ENCODE data around the gene PITPNM2. TPM values are rescaled to one million over a fixed set of nuclear protein-coding genes. Genes with fewer than 3 reads are reported as not detected.

Gene PITPNM2
- total RNA-seq, 1 donor from 2014 or later: 24.7 TPM

DNA sequence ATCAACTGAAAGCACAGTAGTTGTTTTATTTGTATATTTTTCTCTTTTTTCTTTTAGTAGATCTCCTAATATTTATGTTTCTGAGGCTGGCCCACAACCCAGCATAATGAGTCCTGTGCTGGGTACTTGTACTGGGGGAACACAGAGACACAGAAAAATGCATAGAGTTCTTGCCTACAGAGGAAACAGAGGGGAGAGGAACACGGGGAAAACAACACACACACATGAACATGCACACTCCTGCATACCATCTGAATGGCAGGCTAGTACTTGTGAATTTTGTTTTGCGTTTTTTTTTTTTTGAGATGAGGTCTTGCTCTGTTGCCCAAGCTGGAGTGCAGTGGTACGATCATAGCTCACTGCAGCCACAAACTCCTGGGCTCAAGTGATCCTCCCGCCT lies 21.3 kb downstream of the PITPNM2 start:
- DNase-seq (ENCODE audit: low spot score): no peak
- intact Hi-C loops (cut with DNase I): no loop called here
- ATAC-seq: no peak

DNA sequence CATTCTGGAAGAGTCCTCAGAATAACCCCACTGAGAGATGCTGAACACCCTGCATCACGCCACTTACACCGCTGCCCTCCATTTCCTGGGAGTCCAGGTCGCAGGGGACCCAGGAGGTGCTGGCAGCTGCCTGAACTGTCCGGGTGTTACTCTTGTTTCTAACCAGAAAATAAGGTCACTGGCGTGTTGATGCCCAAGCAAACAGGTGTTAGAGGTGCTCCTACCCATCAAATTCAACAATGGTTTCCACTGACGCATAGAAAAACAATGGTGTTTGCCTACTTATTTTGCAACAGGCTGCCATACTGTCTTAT lies 23.8 kb downstream of the PITPNM2 start:
- ATAC-seq (peak; percentile 4), DNase-seq (ENCODE audit: low spot score) (no peak)
- intact Hi-C loops (cut with DNase I): no loop called here

DNA sequence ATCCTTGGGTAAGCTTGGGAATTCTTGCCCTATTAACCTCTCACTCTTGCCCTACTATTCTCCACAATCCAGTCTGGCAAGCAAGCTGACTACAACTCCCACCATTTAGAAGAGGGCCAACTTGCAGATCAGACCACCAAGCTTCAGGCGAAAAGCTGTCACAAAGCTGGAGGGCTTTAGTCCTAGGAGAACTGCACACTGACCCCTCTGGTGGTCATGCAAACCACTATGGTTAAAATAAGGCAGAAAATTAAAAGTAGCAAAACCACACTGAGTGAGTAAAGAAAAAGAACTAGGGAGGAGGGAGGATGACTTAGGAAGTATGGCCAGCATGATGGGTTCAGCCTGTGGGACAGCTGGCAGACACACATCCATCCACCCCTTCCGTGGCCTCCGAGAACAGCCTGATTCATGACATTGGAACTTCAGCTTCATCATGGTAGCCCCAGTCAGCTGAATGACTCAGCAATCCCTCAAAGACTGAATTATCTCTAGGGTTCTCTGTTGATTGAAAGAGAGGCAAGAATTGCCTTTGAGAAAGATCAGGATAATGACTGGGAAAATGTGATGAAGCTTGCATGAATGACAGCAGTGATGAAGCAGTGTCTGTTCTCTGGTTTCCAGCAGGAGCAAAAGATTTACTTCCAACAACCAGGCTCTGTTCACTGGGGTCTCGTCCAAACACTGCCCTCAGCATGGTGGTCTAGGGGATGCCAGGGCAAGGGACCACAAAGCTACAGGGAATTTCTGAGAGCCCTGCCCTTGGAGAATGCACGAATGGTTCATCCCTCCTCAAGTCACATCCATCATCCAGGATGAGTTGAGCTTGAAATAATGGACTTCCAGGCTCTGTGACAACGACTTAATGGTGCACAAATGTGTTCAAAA lies 24.4 kb downstream of the PITPNM2 start:
- peak; percentile 70 for DNase-seq (ENCODE audit: low spot score)
- intact Hi-C loops (cut with DNase I): no loop called here

DNA sequence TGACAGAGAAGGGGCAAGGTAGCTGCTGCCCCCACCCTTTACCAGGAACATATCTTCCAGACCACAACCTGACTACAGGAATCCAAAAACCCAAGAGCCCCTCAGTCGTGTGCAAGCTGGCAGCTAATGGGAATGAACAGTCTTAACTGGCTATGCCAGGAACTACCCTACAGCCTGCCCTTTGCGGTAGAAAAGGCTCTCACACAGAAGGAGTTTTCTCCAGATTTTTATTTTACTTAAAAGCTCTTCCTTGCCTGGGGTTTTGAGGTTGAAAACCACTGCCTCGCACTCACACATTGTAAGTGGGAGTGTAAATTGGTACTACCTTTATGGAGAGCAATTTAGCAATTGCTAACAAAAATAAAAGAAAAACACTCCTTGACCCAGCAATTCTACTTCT lies 28.3 kb downstream of the PITPNM2 start:
- intact Hi-C loops (cut with DNase I): no loop called here
- DNase-seq (ENCODE audit: low spot score): no peak
- no peak for ATAC-seq

More for the DNA sequence above, 24.4 kb downstream of the PITPNM2 start:
- ATAC-seq: peak; percentile 85

DNA sequence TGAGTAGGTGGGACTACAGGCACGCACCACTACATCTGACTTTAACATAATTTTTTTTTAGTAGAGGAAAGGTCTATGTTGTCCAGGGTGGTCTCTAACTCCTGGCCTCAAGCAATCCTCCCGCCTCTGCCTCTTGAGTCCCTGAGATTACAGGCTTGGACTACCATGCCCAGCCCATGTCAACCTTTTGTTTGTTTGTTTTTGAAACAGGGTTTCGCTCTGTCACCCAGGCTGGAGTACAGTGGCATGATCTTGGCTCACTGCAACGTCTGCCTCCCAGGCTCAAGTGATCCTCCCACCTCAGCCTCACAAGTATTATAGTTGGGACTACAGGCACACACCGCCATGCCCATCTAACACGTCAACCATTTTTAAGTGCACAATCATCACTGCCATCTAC lies 29.2 kb downstream of the PITPNM2 start:
- no peak for ATAC-seq
- intact Hi-C loops (cut with DNase I): no loop called here
- DNase-seq (ENCODE audit: low spot score): no peak

DNA sequence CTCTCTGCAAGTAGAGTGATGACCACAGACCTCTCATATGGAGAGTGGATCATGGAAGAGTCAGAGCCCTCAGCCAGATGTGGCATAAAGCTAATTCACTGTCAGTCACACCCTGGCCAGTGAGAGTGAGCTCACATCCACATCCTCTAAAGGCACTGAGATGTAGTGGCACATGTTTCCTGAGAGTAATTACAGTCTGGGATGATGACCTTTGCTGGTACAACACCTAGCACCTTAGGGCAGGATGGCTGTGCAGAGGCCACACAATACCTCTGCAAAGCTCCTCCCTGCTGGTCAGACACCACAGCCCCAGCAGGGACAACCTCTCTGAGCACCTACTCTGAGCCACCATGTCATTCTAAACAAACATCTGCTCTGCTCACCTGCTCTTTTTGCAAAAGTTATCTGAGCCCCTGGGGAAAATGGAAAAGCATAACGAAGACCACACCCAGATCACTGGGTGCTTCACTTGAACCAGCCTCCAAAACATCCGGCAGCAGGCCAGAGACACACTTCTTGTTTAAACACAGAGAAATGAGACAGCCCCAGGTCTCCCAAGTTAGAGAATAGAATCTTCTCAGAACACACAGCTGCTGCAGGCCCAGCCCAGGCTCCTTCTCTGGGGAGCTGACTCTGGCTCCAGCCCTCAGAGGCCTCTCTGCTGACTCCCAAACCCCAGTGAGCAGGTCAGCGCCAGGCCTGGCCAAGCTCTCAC lies 30.3 kb downstream of the PITPNM2 start:
- no peak for DNase-seq (ENCODE audit: low spot score)
- intact Hi-C loops (cut with DNase I): no loop called here

DNA sequence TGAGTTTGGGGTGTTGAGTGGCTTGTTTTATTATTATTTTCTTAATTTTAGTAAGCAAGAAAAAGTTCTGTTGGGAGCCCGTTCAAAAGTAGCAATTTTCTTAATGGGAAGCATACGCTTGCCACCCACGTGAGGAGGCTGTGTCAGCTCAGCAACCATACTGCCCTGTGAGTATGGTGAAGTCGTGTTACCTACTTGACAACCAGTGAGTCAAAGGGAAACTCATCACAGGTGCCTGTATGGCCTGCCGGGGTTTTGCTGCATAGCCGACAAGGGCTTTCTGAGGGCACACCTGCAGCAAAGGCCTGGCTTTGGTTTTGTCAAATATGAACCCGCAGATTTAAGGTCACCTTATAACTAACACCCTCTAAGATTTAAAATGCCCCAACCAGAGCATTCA lies 31.1 kb downstream of the PITPNM2 start:
- ATAC-seq (no peak), DNase-seq (ENCODE audit: low spot score) (no peak)
- intact Hi-C loops (cut with DNase I): no loop called here

More for the DNA sequence above, 30.3 kb downstream of the PITPNM2 start:
- ATAC-seq: peak; percentile 54

DNA sequence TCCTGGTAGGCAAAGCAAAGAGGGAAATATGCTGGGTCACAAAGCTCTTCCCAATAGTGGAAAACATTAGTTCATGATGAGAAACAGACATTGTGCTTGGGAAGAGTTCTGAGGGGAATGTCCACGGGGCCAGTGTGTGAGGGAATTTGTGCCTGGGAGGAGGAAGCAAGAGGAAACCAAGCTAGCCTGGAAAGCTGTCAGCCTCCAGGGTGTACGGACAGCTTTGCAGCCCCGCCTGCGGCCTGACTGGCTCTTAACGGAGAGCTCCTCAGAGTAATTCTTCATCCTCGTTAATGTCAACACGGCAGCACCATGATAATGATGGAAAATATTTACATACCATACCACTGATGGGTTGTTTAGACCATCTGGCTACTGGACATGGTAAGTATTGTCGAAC lies 32.4 kb downstream of the PITPNM2 start:
- intact Hi-C loops (cut with DNase I): no loop called here
- no peak for ATAC-seq
- no peak for DNase-seq (ENCODE audit: low spot score)

DNA sequence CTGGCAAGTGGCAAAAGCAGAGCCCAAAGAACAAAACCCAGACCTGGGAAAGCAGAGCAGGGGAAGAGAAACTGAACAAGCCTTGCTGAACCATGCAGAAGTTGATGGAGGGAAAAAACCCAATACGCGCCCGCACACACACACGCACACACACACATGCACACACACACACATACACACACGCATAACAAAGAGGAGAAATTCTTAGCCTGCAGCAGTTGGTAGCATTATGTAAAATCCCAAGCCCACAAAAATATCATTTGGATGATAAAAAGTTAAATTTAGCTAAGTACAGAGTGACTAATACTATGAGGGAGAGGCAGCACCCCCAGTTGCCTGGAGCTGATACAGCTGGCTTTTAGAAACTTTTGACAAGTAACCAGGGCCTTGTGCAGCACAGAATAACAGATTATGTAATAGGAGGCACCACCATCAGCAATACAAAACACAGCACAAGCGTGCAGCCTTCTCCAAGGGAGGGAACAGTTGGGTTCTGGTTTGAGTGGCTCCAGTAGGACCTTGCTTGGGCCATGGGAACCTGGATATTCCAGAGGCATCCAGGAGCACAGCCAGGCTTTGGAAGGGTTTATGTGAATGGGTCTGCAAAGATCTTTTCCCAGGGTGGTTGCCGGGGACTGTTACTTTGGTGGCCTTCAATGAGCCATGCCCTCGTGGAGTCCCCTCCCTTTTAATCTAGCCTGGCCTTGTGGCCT lies 35.3 kb downstream of the PITPNM2 start:
- intact Hi-C loops (cut with DNase I): no loop called here
- ATAC-seq (peak; percentile 95), DNase-seq (ENCODE audit: low spot score) (no peak)

DNA sequence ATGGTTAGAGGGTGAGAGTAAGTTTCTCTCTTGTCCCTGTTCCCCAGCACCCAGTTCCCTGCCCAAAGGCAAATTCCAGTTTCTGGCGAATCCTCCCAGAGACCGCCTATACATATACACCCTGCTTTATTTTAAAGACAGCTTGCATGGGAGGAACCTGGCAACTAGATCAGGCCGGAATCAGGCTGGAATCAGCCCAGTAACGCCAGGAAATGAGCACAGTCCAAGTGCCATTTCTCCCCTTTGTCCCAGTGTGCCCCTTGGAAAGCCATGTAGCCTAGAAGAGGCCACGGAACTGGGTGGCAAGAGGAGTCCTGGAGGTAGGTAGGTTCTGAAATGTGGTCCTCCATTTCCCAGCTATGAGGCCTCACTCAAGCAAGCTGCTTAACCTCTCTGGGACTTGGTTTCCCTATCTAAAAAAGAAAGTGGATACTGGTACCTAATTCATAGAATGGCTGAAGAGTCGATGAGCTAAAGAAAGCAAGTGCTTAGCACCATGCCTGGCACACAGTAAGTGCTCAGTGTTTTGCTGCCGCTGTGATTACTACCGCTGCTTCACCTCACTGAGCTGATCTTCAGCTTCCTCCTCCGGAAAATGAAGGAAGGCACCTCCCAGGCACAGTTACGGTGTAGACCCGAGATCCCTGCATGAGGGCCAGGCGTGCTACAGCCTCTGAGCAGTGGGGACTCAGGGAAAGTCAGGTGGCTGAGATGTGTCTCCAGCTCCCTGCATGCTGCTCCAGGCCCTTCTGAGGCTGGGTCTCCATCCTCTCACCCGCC lies 36.4 kb downstream of the PITPNM2 start:
- no peak for DNase-seq (ENCODE audit: low spot score)
- intact Hi-C loops (cut with DNase I): no loop called here
- ATAC-seq: no peak

DNA sequence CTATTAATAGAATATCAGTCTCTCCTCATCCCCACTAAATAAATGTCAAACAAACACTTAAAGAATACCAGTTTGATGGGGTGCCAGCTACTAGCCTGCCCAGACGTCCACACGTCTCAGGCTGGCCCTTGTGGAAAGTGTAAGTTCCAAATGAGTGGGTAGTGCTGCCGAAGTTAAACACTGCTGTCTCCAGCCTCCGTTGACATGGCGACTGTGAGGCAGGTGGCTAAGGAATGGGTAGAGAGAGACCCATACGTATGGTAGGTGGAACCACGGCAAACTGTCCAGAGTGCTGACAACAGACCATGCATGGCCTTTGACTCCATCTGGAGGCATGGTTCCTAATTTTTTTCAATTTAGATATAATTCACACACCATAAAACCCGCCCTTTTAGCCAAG lies 37.9 kb downstream of the PITPNM2 start:
- no peak for ATAC-seq
- DNase-seq (ENCODE audit: low spot score): no peak
- intact Hi-C loops (cut with DNase I): no loop called here

DNA sequence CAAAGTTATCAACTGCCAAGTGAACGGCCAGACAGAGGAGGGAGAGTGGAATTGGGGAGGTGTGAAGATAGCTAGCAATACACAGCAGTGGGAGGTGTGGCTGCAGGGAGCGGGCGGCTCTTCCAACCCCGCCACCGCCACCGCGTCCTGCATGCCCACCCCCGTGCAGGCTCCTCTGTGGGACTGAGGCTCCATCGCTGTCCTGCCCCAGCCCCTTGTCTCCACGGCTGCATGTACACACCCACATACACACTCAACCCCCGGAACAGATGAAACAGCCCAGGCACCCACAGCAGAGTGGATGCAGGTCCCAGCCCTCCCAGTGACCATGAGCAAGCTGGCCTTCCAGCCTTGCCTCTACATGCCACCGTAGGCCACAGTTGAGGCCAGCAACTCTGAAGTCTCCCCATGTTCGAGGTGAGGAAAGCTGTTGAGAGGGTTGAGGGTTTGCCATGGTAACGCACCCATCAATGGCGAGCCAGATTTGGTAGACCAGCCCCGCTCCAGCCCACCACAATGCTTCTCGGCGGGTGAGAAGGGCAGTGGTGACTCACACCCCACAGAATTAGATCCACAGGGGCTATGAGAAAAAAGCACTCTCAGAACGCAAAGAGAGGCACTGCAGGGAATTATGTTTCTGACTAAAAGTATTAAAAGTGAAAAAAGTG lies 39.3 kb downstream of the PITPNM2 start:
- no peak for ATAC-seq
- no peak for DNase-seq (ENCODE audit: low spot score)
- intact Hi-C loops (cut with DNase I): no loop called here

DNA sequence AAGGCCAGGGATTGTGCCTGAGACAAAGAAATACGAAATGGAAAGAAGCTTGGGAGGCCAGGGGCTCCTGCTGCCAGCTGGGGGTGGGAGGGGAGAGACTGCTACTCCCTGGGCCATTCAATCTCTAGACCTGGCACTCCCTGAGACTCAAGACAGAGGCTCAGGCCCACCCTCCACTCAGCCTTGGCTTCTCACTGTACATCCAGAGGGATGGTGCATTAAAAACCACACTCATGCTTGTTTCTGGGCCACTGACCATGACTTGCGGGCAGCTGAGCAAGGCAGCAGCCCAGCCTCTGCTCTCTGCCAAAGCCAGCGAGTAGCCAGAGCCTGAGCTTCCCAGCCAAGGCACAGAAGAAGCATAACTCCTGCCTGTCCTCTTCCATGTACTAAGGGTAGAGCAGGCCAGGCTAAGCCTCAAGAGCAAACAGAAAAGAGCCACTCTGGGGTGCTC lies 41.5 kb downstream of the PITPNM2 start:
- no peak for DNase-seq (ENCODE audit: low spot score)
- intact Hi-C loops (cut with DNase I): no loop called here
- ATAC-seq: peak; percentile 75

DNA sequence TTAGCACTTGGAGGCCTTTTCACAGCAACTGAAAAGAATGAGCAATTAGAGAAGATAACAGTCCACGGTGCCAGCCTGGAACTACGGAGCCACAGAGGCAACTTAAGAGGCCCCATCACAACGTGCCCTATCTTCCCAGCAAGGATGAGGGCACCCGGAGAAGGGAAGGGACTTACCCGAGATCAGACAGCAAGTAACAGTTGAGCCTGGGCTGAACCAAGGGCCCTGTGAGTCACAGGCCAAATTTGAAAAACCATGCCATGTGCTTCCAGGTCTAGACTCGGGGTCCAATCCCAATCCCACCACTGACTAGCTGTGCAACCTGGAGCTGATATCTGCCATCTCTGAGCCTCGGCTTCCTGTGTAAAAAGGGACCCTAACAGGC lies 42.2 kb downstream of the PITPNM2 start:
- DNase-seq (ENCODE audit: low spot score): no peak
- ATAC-seq: no peak
- intact Hi-C loops (cut with DNase I): no loop called here

DNA sequence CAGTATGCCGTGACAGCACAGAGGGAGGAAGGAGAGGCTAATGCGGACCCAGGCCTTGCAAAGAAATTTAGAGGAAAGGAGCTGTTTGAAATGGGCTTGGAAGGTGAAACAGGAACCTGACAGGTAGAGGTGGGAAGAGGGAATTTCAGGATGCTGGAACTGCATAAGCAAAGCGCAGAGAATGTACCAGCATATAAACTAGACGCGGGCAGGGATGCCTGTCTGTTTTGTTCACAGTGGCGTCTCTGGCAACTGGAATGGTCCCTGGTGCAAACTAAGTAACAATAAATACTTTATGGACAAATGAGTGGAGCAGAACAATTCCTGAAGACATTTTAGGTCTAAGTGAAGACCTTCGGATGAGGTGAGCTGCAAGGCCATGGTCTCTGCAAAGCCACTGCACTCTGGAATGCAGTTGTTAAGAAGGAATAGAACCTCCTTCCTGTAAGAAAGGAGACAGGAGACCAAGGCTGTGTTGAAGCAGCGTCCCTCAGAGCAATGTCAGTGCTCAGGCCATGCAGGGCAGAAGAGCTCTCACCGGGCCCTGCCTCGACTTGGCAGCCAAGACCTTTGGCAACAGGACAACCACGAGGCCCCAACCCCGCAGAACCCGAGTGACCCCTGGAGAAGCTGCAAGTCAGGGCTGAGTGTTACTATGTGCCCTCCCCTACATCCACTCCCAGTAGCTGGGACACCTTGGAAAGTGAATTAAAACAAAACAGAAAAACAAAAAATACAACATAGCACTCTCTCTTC lies 42.8 kb downstream of the PITPNM2 start:
- intact Hi-C loops (cut with DNase I): no loop called here
- ATAC-seq: no peak

DNA sequence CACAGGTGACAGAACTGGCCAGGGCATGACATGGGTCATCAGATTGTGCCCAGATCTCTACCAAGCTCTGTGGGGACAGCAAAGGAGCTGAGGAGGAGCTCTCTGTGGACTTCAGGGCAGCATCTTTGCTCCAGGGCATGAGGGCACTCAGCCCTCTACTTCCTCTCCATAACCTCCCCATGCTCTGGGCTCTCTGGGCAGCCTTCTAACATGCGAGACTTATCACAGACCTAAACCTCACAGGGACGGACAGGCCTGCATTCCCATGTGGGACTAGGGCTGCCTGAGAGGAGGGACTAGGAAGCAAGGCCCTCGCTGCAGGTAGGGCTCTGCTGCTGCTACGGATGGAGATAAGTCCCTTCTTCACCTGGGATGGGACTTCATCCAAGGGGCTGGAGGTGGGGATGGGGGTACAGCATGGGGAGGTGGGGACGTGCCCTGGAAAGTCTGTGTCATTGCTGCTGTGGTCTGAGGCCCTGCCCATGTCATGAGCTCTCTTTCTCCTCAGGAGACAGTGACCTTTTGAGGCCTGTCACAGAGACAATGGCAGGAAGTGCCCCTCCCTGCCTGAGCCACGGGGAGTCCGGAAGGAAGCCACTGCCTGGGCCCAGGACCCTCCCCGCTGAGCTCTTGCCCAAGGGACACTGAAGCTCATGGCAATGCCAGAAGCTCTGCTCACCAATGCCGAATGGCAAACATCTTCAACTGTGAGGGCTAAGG lies 44.1 kb downstream of the PITPNM2 start:
- DNase-seq (ENCODE audit: low spot score) (no peak), ATAC-seq (peak; percentile 16)
- intact Hi-C loops (cut with DNase I): no loop called here

More for the DNA sequence above, 42.8 kb downstream of the PITPNM2 start:
- no peak for DNase-seq (ENCODE audit: low spot score)

DNA sequence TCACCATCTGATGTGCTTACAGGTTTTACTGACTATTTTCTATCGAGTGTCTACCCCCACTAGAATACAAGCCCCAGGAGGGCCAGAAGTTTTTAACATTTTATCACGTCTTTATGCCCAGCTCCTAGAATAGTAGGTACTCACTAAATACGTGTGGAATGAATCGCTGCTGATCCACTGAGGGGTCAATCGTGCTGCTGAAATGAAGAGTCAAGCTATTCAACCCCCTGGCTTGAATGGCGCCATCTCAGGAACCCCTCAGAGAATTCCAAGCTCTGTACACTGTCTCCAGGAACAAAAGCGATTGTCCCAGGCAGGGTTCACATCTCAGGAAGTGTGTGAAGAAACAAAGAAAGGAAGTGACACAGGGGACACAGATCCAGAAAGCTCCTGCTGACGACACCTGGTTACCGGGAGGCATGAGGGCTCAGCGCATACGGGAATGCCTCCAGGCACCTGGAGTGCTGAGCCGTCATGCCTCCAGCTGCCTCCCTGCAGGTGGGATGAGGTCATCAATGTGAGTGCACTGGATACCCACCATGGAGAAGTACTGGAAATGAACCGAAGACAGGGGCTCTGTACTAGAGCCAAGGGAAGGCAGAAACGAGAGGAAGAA lies 45.6 kb downstream of the PITPNM2 start:
- no peak for ATAC-seq
- DNase-seq (ENCODE audit: low spot score): no peak
- intact Hi-C loops (cut with DNase I): no loop called here
